ENCODE results near the gene CLDN5. TPM values are rescaled to one million over a fixed set of nuclear protein-coding genes. Genes with fewer than 3 reads are reported as not detected.

The CLDN5 gene
- total and polyA plus RNA-seq, 7 donors, result 3.5 to 129 (median 57.4) TPM

- intact Hi-C loops (cut with DNase I), result no loop called here
- H3K36me3 ChIP-seq, result no peaks in the 10 kb centered on the region
- TF ChIP-seq CTCF (IDR thresholded peaks at IDR 0.05) (no peak), EP300 (IDR thresholded peaks at IDR 0.05) (no peak), POLR2AphosphoS5 (IDR thresholded peaks at IDR 0.05) (no peak), POLR2A (IDR thresholded peaks at IDR 0.05) (no peak)
- WGBS, 2 donors, result 78 to 85% methylated on average over 3 of the region's 3 CpGs
- no peak overlapping the region for H3K27ac ChIP-seq
- no peaks in the 10 kb centered on the region for H3K27me3 ChIP-seq
- H3K4me1 ChIP-seq, result no peaks in the 10 kb centered on the region
- no peak for DNase-seq
- no peaks in the 10 kb centered on the region for H3K9me3 ChIP-seq
- H3K4me3 ChIP-seq, result no peak overlapping the region
These were observed 22.2 kb downstream of the CLDN5 start for GRCh38 chr22:19501897-19502447.

DNA sequence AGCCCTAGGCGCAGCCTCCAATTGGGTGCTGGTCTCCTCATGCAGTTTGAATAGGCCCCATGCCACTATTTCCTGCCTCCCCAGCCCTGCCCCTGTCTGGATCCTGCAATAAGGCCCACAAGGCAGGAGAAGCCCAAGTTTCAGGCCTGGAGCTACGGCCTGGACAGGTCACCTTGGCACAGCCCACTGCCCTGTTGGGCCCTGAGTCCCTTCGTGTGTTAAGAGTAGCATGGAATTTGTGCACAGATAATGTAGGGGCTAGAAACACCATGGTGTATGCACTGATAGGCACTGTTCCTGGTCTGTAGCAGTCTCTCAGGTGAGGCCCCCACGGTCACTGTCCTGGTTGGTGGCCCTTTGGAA is 24.3 kb downstream of the CLDN5 start:
- H3K9me3 ChIP-seq, result no peaks in the 10 kb centered on the region
- H3K27ac ChIP-seq, result no peak overlapping the region
- H3K4me1 ChIP-seq, result no peaks in the 10 kb centered on the region
- H3K27me3 ChIP-seq, result no peaks in the 10 kb centered on the region
- 94 to 96% methylated on average over 4 of the region's 4 CpGs for WGBS, 2 donors
- intact Hi-C loops (cut with DNase I), result no loop called here
- H3K4me3 ChIP-seq, result no peak overlapping the region
- TF ChIP-seq CTCF (IDR thresholded peaks at IDR 0.05), result no peak
- no peak for TF ChIP-seq POLR2A (IDR thresholded peaks at IDR 0.05)
- no peak for TF ChIP-seq POLR2AphosphoS5 (IDR thresholded peaks at IDR 0.05)
- no peak for TF ChIP-seq EP300 (IDR thresholded peaks at IDR 0.05)
- no peaks in the 10 kb centered on the region for H3K36me3 ChIP-seq
- DNase-seq, result no peak

DNA sequence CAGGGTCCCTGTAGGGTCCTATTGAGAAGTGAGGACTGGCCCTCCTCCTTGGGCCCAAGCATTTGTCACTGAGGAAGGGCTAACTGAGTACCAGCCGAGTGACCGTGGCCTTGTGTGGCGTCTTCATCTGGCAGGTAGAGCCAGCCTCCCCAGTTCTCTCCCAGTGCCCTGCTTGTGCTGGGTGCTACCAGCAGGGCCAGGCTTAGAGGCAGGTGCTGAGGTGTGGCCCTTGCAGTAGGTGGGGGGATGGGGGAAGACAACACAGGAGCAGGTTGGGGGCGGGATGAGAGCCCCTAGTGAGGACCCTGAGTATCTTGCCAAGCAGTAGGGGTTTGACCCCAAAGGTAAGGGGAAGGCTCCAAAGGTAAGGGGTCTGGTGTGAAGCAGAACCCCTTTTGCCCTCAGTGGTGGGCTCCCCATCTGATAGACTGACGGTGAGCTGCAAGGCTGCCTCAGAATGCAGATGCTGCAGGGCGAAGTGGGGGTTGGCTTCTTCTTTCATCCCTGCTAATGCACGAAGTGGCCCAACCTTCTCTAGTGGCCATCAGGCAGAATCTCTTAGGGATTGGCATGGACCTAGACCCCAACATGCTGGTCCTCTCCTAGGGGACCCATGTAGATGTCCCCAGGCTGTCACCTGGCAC is 24.9 kb downstream of the CLDN5 start:
- Histone ChIP-seq H3K27me3 (no peaks in the 10 kb centered on the region), H3K9me3 (no peaks in the 10 kb centered on the region), H3K36me3 (no peaks in the 10 kb centered on the region), H3K27ac (no peak overlapping the region), H3K4me1 (no peaks in the 10 kb centered on the region), H3K4me3 (no peak overlapping the region)
- intact Hi-C loops (cut with DNase I), result no loop called here
- TF ChIP-seq CTCF (IDR thresholded peaks at IDR 0.05), result no peak
- no peak for TF ChIP-seq POLR2AphosphoS5 (IDR thresholded peaks at IDR 0.05)
- no peak for TF ChIP-seq EP300 (IDR thresholded peaks at IDR 0.05)
- TF ChIP-seq POLR2A (IDR thresholded peaks at IDR 0.05), result no peak
- WGBS, 2 donors, result 96 to 97% methylated on average over 7 of the region's 7 CpGs
- DNase-seq, result no peak

GRCh38 chr22:19498866-19499190 is 25.4 kb downstream of the CLDN5 start:
- Histone ChIP-seq H3K9me3 (no peaks in the 10 kb centered on the region), H3K27me3 (no peaks in the 10 kb centered on the region), H3K4me1 (no peaks in the 10 kb centered on the region), H3K36me3 (no peaks in the 10 kb centered on the region), H3K4me3 (no peak overlapping the region), H3K27ac (no peak overlapping the region)
- DNase-seq, result no peak
- intact Hi-C loops (cut with DNase I), result no loop called here
- 94% methylated on average over 3 of the region's 3 CpGs for WGBS, 2 donors
- no peak for TF ChIP-seq EP300 (IDR thresholded peaks at IDR 0.05)
- no peak for TF ChIP-seq POLR2AphosphoS5 (IDR thresholded peaks at IDR 0.05)
- no peak for TF ChIP-seq CTCF (IDR thresholded peaks at IDR 0.05)
- TF ChIP-seq POLR2A (IDR thresholded peaks at IDR 0.05), result no peak

All from sigmoid colon (tissue), 7 donors.